Neural crest cell (in vitro differentiated cells): ENCODE measurements around the gene GBP7. TPM values are rescaled to one million over a fixed set of nuclear protein-coding genes. Genes with fewer than 3 reads are reported as not detected.

Source experiments
- DNase-seq: peaks from one replicate; pipeline ENCODE4 v3.0.0; 2021; ENCODE audit warnings: low read depth, mixed read lengths, low spot score
- H3K27ac Mint-ChIP-seq: one replicate; pipeline ENCODE4 v1.8.0; 2021; ENCODE audit warnings: mild to moderate bottlenecking, mixed read lengths; ENCODE audit not compliant: unreplicated experiment
- H3K27me3 Mint-ChIP-seq: 2 replicates; pipeline ENCODE4 v1.8.0; 2021; ENCODE audit warnings: low read depth, mild to moderate bottlenecking, mixed read lengths
- H3K36me3 Mint-ChIP-seq: 2 replicates; pipeline ENCODE4 v1.8.0; 2021; ENCODE audit warnings: low read depth, mild to moderate bottlenecking, mixed read lengths
- H3K4me1 Mint-ChIP-seq: 2 replicates; pipeline ENCODE4 v1.8.0; 2021; ENCODE audit warnings: mixed read lengths
- H3K4me3 Mint-ChIP-seq: one replicate; pipeline ENCODE4 v1.8.0; 2021; ENCODE audit warnings: mild to moderate bottlenecking, mixed read lengths
- H3K9me3 Mint-ChIP-seq: 2 replicates; pipeline ENCODE4 v1.8.0; 2021; ENCODE audit warnings: mixed read lengths
- CTCF ChIP-seq: fragments of 200-600 bp; sonication (generic); conservative IDR thresholded peaks from 2 replicates; pipeline ENCODE4 v1.5.0; 2021; ENCODE audit warnings: antibody characterized with exemption, mild to moderate bottlenecking
- total RNA-seq: library from RNA; stranded (reverse); gene quantifications from 2 replicates; pipeline ENCODE4 v1.2.1, GENCODE V29; 2021

The GBP7 gene
- total RNA-seq, 1 donor from 2014 or later = not detected

- H3K27ac Mint-ChIP-seq = no peak overlapping the region
- H3K4me1 Mint-ChIP-seq = no peaks in the 10 kb centered on the region
- no peak overlapping the region for H3K4me3 Mint-ChIP-seq
- no peaks in the 10 kb centered on the region for H3K36me3 Mint-ChIP-seq
- H3K27me3 Mint-ChIP-seq = no peaks in the 10 kb centered on the region
- TF ChIP-seq CTCF = no peak
- DNase-seq = no peak
- H3K9me3 Mint-ChIP-seq = no peaks in the 10 kb centered on the region
These were observed 5.4 kb downstream of the GBP7 start for GRCh38 chr1:89170170-89171066.

DNA sequence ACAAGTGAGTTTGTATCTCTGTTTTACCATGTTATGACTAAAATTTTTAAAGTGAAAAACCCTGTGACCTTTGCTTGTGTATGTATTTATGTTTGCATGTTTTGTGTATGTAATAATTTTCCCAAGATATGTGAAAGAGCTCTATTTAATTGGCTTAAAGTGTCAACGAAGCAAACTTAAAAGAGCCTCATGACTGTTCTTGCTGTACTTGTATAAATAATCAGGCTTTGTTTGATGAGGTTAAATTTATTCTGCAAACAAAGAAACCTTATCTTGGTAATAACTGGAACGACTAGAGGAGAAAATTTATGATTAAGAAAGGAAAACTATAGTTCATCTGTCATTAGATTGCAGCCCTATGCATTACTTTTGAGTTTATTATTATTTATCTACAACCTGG lies 6.6 kb downstream of the GBP7 start:
- no peak for DNase-seq
- Mint-ChIP-seq H3K27me3 (no peaks in the 10 kb centered on the region), H3K9me3 (no peaks in the 10 kb centered on the region), H3K36me3 (no peaks in the 10 kb centered on the region), H3K4me1 (no peaks in the 10 kb centered on the region), H3K27ac (no peak overlapping the region), H3K4me3 (no peak overlapping the region)
- TF ChIP-seq CTCF = no peak

DNA sequence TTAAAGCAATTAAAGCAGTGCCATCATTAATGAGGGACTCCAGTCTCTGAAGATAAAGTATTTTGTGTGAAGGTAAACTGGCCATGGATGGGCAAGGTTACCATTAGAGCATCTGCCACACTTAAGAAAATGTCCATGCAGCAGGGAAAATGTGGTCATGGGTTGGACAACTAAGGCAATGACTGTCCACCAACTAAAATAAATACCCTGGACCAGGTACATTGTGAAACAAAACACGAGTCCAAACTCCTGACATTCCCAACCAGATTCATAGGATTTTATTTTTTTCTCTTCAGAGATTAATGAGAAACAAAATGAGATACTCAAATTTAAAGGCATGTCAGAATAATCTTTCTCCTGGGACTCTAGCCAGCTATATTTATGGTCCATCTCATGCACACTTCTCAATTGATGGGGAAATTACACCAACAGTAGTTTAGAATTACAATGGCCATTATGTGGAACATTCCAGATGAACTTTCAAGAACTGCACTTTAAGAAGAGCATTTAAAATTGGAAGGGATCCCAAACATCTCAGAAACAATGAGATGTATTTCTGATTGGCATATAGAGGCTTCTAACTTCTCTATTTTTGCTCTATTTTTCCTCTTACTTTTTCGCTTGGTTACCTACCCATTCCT lies 8.1 kb downstream of the GBP7 start:
- no peak for DNase-seq
- no peak for TF ChIP-seq CTCF

DNA sequence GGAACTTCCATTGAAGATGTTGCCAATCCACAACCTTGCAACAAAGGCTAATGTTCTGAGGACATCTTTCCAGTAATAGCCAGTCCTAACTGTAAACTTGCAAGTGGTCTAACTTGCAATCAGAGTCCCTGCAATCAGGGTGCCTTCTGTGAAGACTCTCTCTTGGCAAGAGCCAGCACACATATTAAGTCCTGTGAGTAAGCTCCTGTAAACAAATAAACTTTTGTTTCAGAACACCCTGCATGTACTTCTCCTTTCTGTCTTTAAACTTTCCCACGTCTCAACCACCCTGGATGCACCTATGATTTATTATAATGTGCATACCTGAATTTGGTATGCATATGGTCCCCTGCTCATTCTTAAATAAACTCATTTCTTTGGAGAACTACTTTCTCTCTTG lies 9.1 kb downstream of the GBP7 start:
- TF ChIP-seq CTCF = no peak
- DNase-seq = no peak
- Mint-ChIP-seq H3K36me3 (no peaks in the 10 kb centered on the region), H3K4me1 (no peaks in the 10 kb centered on the region), H3K27ac (no peak overlapping the region), H3K9me3 (no peaks in the 10 kb centered on the region), H3K27me3 (peaks cover 7% of the 10 kb centered on the region), H3K4me3 (no peak overlapping the region)

More for the DNA sequence above, 8.1 kb downstream of the GBP7 start:
- Mint-ChIP-seq H3K27ac (no peak overlapping the region), H3K4me1 (no peaks in the 10 kb centered on the region), H3K36me3 (no peaks in the 10 kb centered on the region), H3K4me3 (no peak overlapping the region), H3K27me3 (peaks cover 4% of the 10 kb centered on the region), H3K9me3 (no peaks in the 10 kb centered on the region)

DNA sequence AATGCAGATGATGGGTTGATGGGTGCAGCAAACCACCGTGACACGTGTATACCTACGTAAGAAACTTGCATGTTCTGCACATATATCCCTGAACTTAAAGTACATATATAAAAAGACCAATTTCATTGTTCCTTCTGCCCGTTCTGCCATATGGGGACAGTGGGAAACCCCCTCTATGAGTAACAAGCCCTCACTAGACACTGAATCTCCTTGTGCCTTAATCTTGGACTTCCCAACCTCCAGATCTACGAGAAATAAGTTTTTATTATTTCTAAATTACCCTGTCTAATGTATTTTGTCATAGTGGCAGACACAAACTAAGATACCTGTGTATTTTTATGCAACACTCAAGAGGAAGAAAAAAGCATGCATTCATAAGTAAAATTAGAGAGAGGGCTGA lies 10.0 kb downstream of the GBP7 start:
- no peak for DNase-seq
- Mint-ChIP-seq H3K36me3 (no peaks in the 10 kb centered on the region), H3K27ac (no peak overlapping the region), H3K4me1 (no peaks in the 10 kb centered on the region), H3K4me3 (no peak overlapping the region), H3K27me3 (peaks cover 10% of the 10 kb centered on the region), H3K9me3 (peaks cover 2% of the 10 kb centered on the region)
- no peak for TF ChIP-seq CTCF
